SH-SY5Y (cell line): ENCODE results near the gene CTCFL.

Experiments
- GATA2 ChIP-seq: IDR thresholded peaks from 2 replicates; pipeline ENCODE4 v1.6.1; 2011; ENCODE audit warnings: mild to moderate bottlenecking, low read depth, low read length
- GATA3 ChIP-seq: IDR thresholded peaks from 2 replicates; pipeline ENCODE4 v1.6.1; 2011; ENCODE audit warnings: low read depth, mild to moderate bottlenecking, low read length, moderate library complexity

DNA sequence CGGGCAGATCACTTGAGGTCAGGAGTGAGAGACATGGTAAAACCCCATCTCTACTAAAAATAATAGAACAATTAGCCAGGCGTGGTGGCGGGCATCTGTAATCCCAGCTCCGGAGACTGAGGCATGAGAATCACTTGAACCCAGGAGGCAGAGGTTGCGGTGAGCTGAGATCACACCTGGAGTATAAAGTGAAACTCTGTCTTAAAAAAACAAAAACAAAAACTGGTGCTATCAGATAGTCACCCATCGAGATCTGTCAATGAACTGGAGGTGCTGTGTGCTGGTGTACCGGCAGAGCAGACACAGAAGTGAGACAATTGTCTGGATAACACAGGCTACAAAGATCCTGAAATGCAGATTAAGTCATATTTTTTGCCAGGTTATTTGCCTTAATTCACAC is 24.7 kb downstream of the CTCFL start:
- no peak for TF ChIP-seq GATA2
- no peak for TF ChIP-seq GATA3
